ENCODE measurements around the gene LMO3. TPM values are rescaled to one million over a fixed set of nuclear protein-coding genes. Genes with fewer than 3 reads are reported as not detected.

LMO3 gene
- total RNA-seq, 2 experiments from 2014 or later, result not detected

DNA sequence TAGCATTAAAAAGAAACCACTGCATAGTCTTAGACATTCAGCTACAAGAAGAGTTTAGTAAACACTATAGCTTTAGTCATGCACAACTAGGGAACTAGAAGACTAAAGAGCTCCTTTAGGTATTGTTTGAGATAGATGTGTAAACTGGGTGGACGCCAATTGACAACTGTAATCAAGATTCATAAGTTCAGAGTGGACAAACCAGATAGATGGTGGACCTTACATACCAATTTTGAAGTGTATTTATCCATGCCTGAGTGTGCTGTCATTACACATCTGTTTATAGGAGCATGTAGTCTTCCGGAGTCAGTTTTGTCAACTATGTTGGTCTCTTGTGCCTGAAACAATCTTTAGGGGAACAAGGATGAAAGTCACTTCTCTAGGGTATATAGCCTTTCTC lies 96.6 kb downstream of the LMO3 start:
- DNase-seq (no peak), ATAC-seq (no peak)
- Mint-ChIP-seq H3K4me1 (no peaks in the 10 kb centered on the region), H3K27me3 (no peaks in the 10 kb centered on the region), H3K9me3 (ENCODE audit: low read depth) (peaks cover 8% of the 10 kb centered on the region), H3K27ac (no peak overlapping the region), H3K4me3 (no peak overlapping the region), H3K36me3 (no peaks in the 10 kb centered on the region)
- CTCF ChIA-PET, result no interaction called here

DNA sequence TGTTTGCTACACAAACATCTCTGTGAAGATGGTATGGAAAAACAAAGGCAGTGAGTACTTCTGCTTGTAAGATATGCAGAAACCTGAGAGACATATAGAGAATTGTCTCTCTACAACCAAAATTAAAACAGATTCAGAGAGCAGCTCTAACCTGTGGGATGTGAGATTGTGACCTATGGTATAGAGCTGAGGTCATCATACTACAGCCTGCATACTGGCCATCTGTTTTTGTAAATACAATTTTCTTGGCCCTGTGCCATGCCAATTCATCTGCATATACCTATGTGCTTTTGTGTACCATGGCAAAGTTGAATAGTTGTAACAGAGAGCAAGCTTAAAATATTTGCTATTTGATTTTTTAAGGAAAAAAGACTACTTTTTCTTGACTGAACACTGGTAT lies 99.6 kb downstream of the LMO3 start:
- Mint-ChIP-seq H3K4me3 (no peak overlapping the region), H3K4me1 (no peaks in the 10 kb centered on the region), H3K9me3 (ENCODE audit: low read depth) (peaks cover 4% of the 10 kb centered on the region), H3K27ac (no peak overlapping the region), H3K27me3 (no peaks in the 10 kb centered on the region), H3K36me3 (no peaks in the 10 kb centered on the region)
- DNase-seq, result no peak
- ATAC-seq, result no peak
- CTCF ChIA-PET, result no interaction called here

DNA sequence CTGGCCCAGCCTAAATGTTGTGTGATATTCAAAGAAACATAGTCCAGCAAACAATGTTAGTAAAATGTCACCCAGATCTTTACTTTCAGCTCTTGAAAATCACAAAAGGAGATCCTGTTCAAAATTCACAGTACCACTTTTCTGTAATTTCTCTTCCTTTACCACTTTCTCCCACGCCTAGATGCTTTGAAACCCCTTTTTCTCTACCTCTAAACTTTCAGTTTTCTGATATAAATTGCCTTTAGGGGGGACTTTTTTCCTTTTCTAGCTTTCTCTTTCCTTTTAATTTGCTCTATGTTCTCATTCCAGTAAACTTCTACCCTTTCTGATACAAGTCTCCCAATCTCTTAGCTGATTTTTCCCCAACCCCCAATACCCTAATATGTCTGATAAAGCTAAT lies 101.8 kb downstream of the LMO3 start:
- Mint-ChIP-seq H3K36me3 (no peaks in the 10 kb centered on the region), H3K4me3 (no peak overlapping the region), H3K9me3 (ENCODE audit: low read depth) (peaks cover 3% of the 10 kb centered on the region), H3K27ac (no peak overlapping the region), H3K27me3 (no peaks in the 10 kb centered on the region), H3K4me1 (no peaks in the 10 kb centered on the region)
- no peak for ATAC-seq
- DNase-seq, result no peak
- CTCF ChIA-PET, result no interaction called here

DNA sequence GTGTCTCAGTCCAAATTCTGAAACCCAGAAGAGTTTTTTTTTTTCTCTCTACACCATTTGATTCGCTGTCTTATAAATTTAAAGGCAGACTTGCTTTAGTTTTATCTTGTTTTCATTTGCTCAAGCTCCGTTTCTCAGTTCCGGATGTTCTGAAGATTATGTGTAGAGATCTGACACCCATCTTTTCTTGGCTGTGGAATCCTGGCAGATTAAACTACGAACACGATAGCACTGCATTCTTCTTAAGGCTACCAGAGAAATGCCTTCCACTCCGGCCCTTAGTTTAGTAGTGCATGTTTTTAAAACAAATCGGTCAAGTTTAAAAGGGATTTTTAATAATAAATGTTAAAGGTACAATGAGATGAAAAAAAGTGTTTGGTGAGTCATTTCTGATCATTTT lies 106.4 kb downstream of the LMO3 start:
- no peaks in the 10 kb centered on the region for H3K36me3 Mint-ChIP-seq

More for the DNA sequence above, 106.4 kb downstream of the LMO3 start:
- Mint-ChIP-seq H3K4me3 (no peak overlapping the region), H3K9me3 (ENCODE audit: low read depth) (peaks cover 2% of the 10 kb centered on the region), H3K27ac (no peak overlapping the region), H3K27me3 (no peaks in the 10 kb centered on the region), H3K4me1 (no peaks in the 10 kb centered on the region)
- no peak for DNase-seq
- no peak for ATAC-seq
- CTCF ChIA-PET, result no interaction called here

All from activated CD8-positive, alpha-beta memory T cell treated with anti-CD3 and anti-CD28 coated beads, Interleukin-2, amount 10 ng/mL, durations not matched to agents 7 days and 5 days (primary cell).